ENCODE data around the gene OMA1.
"Not testable (repeated sequence)": the region's sequence is repeated elsewhere in the genome, so short reads cannot be mapped to it uniquely, and the experiment has no call there.

OMA1 gene

GRCh38 chr1:58538821-58539220, 7.7 kb downstream of the OMA1 start:
- CTCF ChIA-PET: interaction anchor here (0.7 to 1.9 kb wide), 5 partner anchors 8 to 114 kb away, joined by 3 to 7 read pairs (median 5); partner anchors contain the start of gene OMA1
- POLR2A ChIA-PET: no interaction called here
- no peak for TF ChIP-seq CTCF (IDR thresholded peaks at IDR 0.05; ENCODE audit: control extremely low read depth, extremely low read depth, low read depth, missing control alignments)
- DNase-seq (ENCODE audit: extremely low spot score): no peak

- DNase-seq (ENCODE audit: extremely low spot score); POLR2A ChIA-PET: not testable (repeated sequence)
- CTCF ChIA-PET: interaction anchor here (1.6 kb wide), 1 partner anchor 15 kb away, joined by 3 read pairs; the partner anchor contains the start of gene OMA1
These were observed 14.7 kb downstream of the OMA1 start for GRCh38 chr1:58531842-58532241.

- ChIA-PET CTCF (no interaction called here), POLR2A (no interaction called here)
- TF ChIP-seq CTCF (IDR thresholded peaks at IDR 0.05; ENCODE audit: control extremely low read depth, extremely low read depth, low read depth, missing control alignments): no peak
- no peak for DNase-seq (ENCODE audit: extremely low spot score)
These were observed 17.2 kb downstream of the OMA1 start for GRCh38 chr1:58529284-58529683.

GRCh38 chr1:58528518-58528917, 18.0 kb downstream of the OMA1 start:
- CTCF ChIA-PET: interaction anchor here (0.9 to 3.0 kb wide), 4 partner anchors 13 to 124 kb away, joined by 3 to 22 read pairs (median 6); partner anchors contain the start of gene OMA1
- POLR2A ChIA-PET: interaction anchor here (0.5 kb wide), 1 partner anchor 17 kb away, joined by 3 read pairs; no protein-coding TSS in a partner anchor
- no peak for DNase-seq (ENCODE audit: extremely low spot score)
- TF ChIP-seq CTCF (IDR thresholded peaks at IDR 0.05; ENCODE audit: control extremely low read depth, extremely low read depth, low read depth, missing control alignments): no peak

GRCh38 chr1:58524353-58524945, 22.1 kb downstream of the OMA1 start:
- TF ChIP-seq CTCF (IDR thresholded peaks at IDR 0.05; ENCODE audit: control extremely low read depth, extremely low read depth, low read depth, missing control alignments): no peak
- CTCF ChIA-PET: interaction anchor here (2.2 to 2.9 kb wide), 3 partner anchors 9 to 128 kb away, joined by 7 to 18 read pairs (median 11); no protein-coding TSS in a partner anchor
- POLR2A ChIA-PET: no interaction called here

GRCh38 chr1:58515794-58516401, 30.6 kb downstream of the OMA1 start:
- POLR2A ChIA-PET: no interaction called here
- DNase-seq (ENCODE audit: extremely low spot score): peak; percentile 40

More at GRCh38 chr1:58524353-58524945, 22.1 kb downstream of the OMA1 start:
- DNase-seq (ENCODE audit: extremely low spot score): no peak

More at GRCh38 chr1:58515794-58516401, 30.6 kb downstream of the OMA1 start:
- peak; percentile 64 for TF ChIP-seq CTCF (IDR thresholded peaks at IDR 0.05; ENCODE audit: control extremely low read depth, extremely low read depth, low read depth, missing control alignments)
- CTCF ChIA-PET: interaction anchor here (0.6 to 7.2 kb wide), 35 partner anchors 9 to 1432 kb away, joined by 3 to 122 read pairs (median 4); partner anchors contain the start of gene OMA1

All from GM10248 (cell line).